ENCODE measurements around the gene GGCX. TPM values are rescaled to one million over a fixed set of nuclear protein-coding genes. Genes with fewer than 3 reads are reported as not detected.
A peak's percentile ranks its signal among the peaks of the same experiment; 100 is the strongest.

Gene GGCX
- total and polyA plus RNA-seq, 9 of the 15 experiments (the other 6 are each of a cell fraction or from before 2014, with no cell fraction given) = 14.4 to 47.1 (median 28.1) TPM

- TF ChIP-seq SMAD2 (IDR thresholded peaks at IDR 0.05; ENCODE audit: low read depth, low read length) (no peak), FOXO4 (CRISPR knock-in tag; IDR thresholded peaks at IDR 0.05) (no peak), E2F5 (CRISPR knock-in tag; IDR thresholded peaks at IDR 0.05) (no peak), LCOR (CRISPR knock-in tag; IDR thresholded peaks at IDR 0.05) (no peak), FOXJ2 (tag; IDR thresholded peaks at IDR 0.05) (no peak), RBM39 (optimal IDR thresholded peaks at IDR 0.05; ENCODE audit: low read depth, low read length) (no peak), SRF (CRISPR knock-in tag; IDR thresholded peaks at IDR 0.05) (peak in 1 of 2 experiments; percentile 75; a peak in 1 of 4 replicates), POLR2H (tag; IDR thresholded peaks at IDR 0.05; ENCODE audit: low read depth) (no peak), MXI1 (IDR thresholded peaks at IDR 0.05; ENCODE audit: low read depth, low read length) (no peak), TBP (optimal IDR thresholded peaks at IDR 0.05; ENCODE audit: low read depth, low read length) (peak; percentile 59), HDAC8 (tag; IDR thresholded peaks at IDR 0.05) (no peak), ZNF561 (CRISPR knock-in tag; conservative IDR thresholded peaks at IDR 0.05) (no peak), FOXA3 (CRISPR knock-in tag; conservative IDR thresholded peaks at IDR 0.05 in 1 of 2, IDR thresholded peaks at IDR 0.05 in 1 of 2) (no peak), ZBTB2 (IDR thresholded peaks at IDR 0.05) (no peak), SETDB1 (IDR thresholded peaks at IDR 0.05; ENCODE audit: low read length) (no peak)
Observed at GRCh38 chr2:85577386-85578242, 16.3 kb upstream of the GGCX start, which contains the start of gene VAMP8 (continued).

All from K562 (cell line).